Astrocyte (in vitro differentiated cells and primary cell): ENCODE measurements around the gene ATXN7L1.

Source experiments
- CTCF ChIP-seq: IDR thresholded peaks from 2 replicates; pipeline ENCODE4 v1.5.1; 2011; ENCODE audit warnings: low read depth, mild to moderate bottlenecking, inconsistent platforms, low read length, moderate library complexity; ENCODE audit not compliant: insufficient read depth
- EZH2 ChIP-seq: IDR thresholded peaks from 2 replicates; pipeline ENCODE4 v1.6.1; 2012; ENCODE audit warnings: mild to moderate bottlenecking, low read length, inconsistent platforms; ENCODE audit not compliant: insufficient read depth

- no peak for TF ChIP-seq CTCF
- no peak for TF ChIP-seq EZH2
These were observed 61.9 kb downstream of the ATXN7L1 start for GRCh38 chr7:105814481-105814880.
